ENCODE measurements around the gene STEAP3. TPM values are rescaled to one million over a fixed set of nuclear protein-coding genes. Genes with fewer than 3 reads are reported as not detected.
A peak's percentile ranks its signal among the peaks of the same experiment; 100 is the strongest.
"Not testable (repeated sequence)": the region's sequence is repeated elsewhere in the genome, so short reads cannot be mapped to it uniquely, and the experiment has no call there.

STEAP3 gene
- total RNA-seq, 8 experiments from 2014 or later: 2.2 to 60.5 (median 3.2) TPM

GRCh38 chr2:119264781-119265692 lies 41.4 kb downstream of the STEAP3 start:
- peak; percentile 67 to 94 (median 84) for ATAC-seq (replicated peaks in 6 of 8)
- in situ Hi-C loops (cut with MboI; ENCODE audit: low pct_unique_long_range_greater_than_20kb in 2 of 9, low sequenced_read_pairs in 9 of 9, unreplicated experiment in 9 of 9): loop anchor here in 1 of 9 experiments (25.0 kb wide), 1 partner anchor 378 kb away; no protein-coding TSS in a partner anchor
- Histone ChIP-seq H3K27ac (no peak overlapping the region), H3K4me1 (replicated peaks in 1 of 2) (no peaks in the 10 kb centered on the region), H3K4me3 (no peak overlapping the region)
- 18 to 100% (median 63%) methylated on average over 1 to 7 of the region's 13 CpGs; no CpG with 5 or more reads in 2 of the 10 experiments for WGBS, 10 experiments

GRCh38 chr2:119265693-119266066 lies 42.0 kb downstream of the STEAP3 start:
- Histone ChIP-seq H3K4me1 (replicated peaks in 1 of 2) (no peaks in the 10 kb centered on the region), H3K27ac (no peak overlapping the region), H3K4me3 (no peak overlapping the region)
- ATAC-seq (replicated peaks in 6 of 8): peak in 1 of 8 experiments; percentile 8
- in situ Hi-C loops (cut with MboI; ENCODE audit: low pct_unique_long_range_greater_than_20kb in 2 of 9, low sequenced_read_pairs in 9 of 9, unreplicated experiment in 9 of 9): loop anchor here in 1 of 9 experiments (25.0 kb wide), 1 partner anchor 378 kb away; no protein-coding TSS in a partner anchor
- WGBS, 10 experiments: 82 to 100% (median 92%) methylated on average over 2 to 4 of the region's 6 CpGs; no CpG with 5 or more reads in 5 of the 10 experiments

- WGBS, 10 experiments: 80 to 100% (median 90%) methylated on average over 1 to 3 of the region's 8 CpGs; no CpG with 5 or more reads in 3 of the 10 experiments
- H3K4me3 ChIP-seq: no peak overlapping the region
- peak in 1 of 8 experiments; percentile 30 for ATAC-seq (replicated peaks in 6 of 8)
- H3K4me1 ChIP-seq (replicated peaks in 1 of 2): no peaks in the 10 kb centered on the region
- H3K27ac ChIP-seq: no peak overlapping the region
- in situ Hi-C loops (cut with MboI; ENCODE audit: low pct_unique_long_range_greater_than_20kb in 2 of 9, low sequenced_read_pairs in 9 of 9, unreplicated experiment in 9 of 9): loop anchor here in 1 of 9 experiments (25.0 kb wide), 1 partner anchor 379 kb away; no protein-coding TSS in a partner anchor
These were observed 42.5 kb downstream of the STEAP3 start for GRCh38 chr2:119266091-119266589.

- Histone ChIP-seq H3K4me3 (no peak overlapping the region), H3K27ac (no peak overlapping the region), H3K4me1 (replicated peaks in 1 of 2) (no peaks in the 10 kb centered on the region)
- peak in 1 of 8 experiments; percentile 27 for ATAC-seq (replicated peaks in 6 of 8)
- in situ Hi-C loops (cut with MboI; ENCODE audit: low pct_unique_long_range_greater_than_20kb in 2 of 9, low sequenced_read_pairs in 9 of 9, unreplicated experiment in 9 of 9): loop anchor here in 1 of 9 experiments (25.0 kb wide), 1 partner anchor 380 kb away; no protein-coding TSS in a partner anchor
These were observed 44.0 kb downstream of the STEAP3 start for GRCh38 chr2:119267604-119268003.

- in situ Hi-C loops (cut with MboI; ENCODE audit: low pct_unique_long_range_greater_than_20kb in 2 of 9, low sequenced_read_pairs in 9 of 9, unreplicated experiment in 9 of 9): loop anchor here in 7 of 9 experiments (25.0 kb wide), 3 partner anchors 240 to 390 kb away; no protein-coding TSS in a partner anchor
These were observed 53.2 kb downstream of the STEAP3 start for GRCh38 chr2:119276864-119277263.

GRCh38 chr2:119278385-119278784 lies 54.8 kb downstream of the STEAP3 start:
- in situ Hi-C loops (cut with MboI; ENCODE audit: low pct_unique_long_range_greater_than_20kb in 2 of 9, low sequenced_read_pairs in 9 of 9, unreplicated experiment in 9 of 9): loop anchor here in 7 of 9 experiments (25.0 kb wide), 3 partner anchors 241 to 391 kb away; no protein-coding TSS in a partner anchor
- H3K27ac ChIP-seq; H3K4me3 ChIP-seq; ATAC-seq (replicated peaks in 6 of 8); H3K4me1 ChIP-seq (replicated peaks in 1 of 2): not testable (repeated sequence)
- 100% methylated on average over 1 to 2 of the region's 2 CpGs; no CpG with 5 or more reads in 2 of the 10 experiments for WGBS, 10 experiments

More at GRCh38 chr2:119276864-119277263, 53.2 kb downstream of the STEAP3 start:
- no peaks in the 10 kb centered on the region for H3K4me1 ChIP-seq (replicated peaks in 1 of 2)
- no peak overlapping the region for H3K27ac ChIP-seq
- H3K4me3 ChIP-seq: no peak overlapping the region
- 14 to 74% (median 52%) methylated on average over 3 to 8 of the region's 8 CpGs; no CpG with 5 or more reads in 2 of the 10 experiments for WGBS, 10 experiments
- no peak for ATAC-seq (replicated peaks in 6 of 8)

- 45 to 99% (median 86%) methylated on average over 2 to 6 of the region's 6 CpGs; no CpG with 5 or more reads in 2 of the 10 experiments for WGBS, 10 experiments
- H3K4me1 ChIP-seq (replicated peaks in 1 of 2): no peaks in the 10 kb centered on the region
- ATAC-seq (replicated peaks in 6 of 8): peak in 2 of 8 experiments; percentile 29 to 61
- no peak overlapping the region for H3K27ac ChIP-seq
- no peak overlapping the region for H3K4me3 ChIP-seq
- in situ Hi-C loops (cut with MboI; ENCODE audit: low pct_unique_long_range_greater_than_20kb in 2 of 9, low sequenced_read_pairs in 9 of 9, unreplicated experiment in 9 of 9): loop anchor here in 7 of 9 experiments (25.0 kb wide), 3 partner anchors 242 to 392 kb away; no protein-coding TSS in a partner anchor
These were observed 55.3 kb downstream of the STEAP3 start for GRCh38 chr2:119278946-119279345.

- H3K4me3 ChIP-seq: no peak overlapping the region
- ATAC-seq (replicated peaks in 6 of 8): no peak
- in situ Hi-C loops (cut with MboI; ENCODE audit: low pct_unique_long_range_greater_than_20kb in 2 of 9, low sequenced_read_pairs in 9 of 9, unreplicated experiment in 9 of 9): loop anchor here in 7 of 9 experiments (25.0 kb wide), 3 partner anchors 242 to 392 kb away; no protein-coding TSS in a partner anchor
- H3K4me1 ChIP-seq (replicated peaks in 1 of 2): no peaks in the 10 kb centered on the region
- 80 to 100% (median 95%) methylated on average over 1 to 3 of the region's 6 CpGs; no CpG with 5 or more reads in 4 of the 10 experiments for WGBS, 10 experiments
- no peak overlapping the region for H3K27ac ChIP-seq
These were observed 56.0 kb downstream of the STEAP3 start for GRCh38 chr2:119279666-119280065.

- no peak for ATAC-seq (replicated peaks in 6 of 8)
- Histone ChIP-seq H3K4me1 (replicated peaks in 1 of 2) (no peaks in the 10 kb centered on the region), H3K27ac (no peak overlapping the region), H3K4me3 (no peak overlapping the region)
- in situ Hi-C loops (cut with MboI; ENCODE audit: low pct_unique_long_range_greater_than_20kb in 2 of 9, low sequenced_read_pairs in 9 of 9, unreplicated experiment in 9 of 9): loop anchor here in 7 of 9 experiments (25.0 kb wide), 3 partner anchors 243 to 393 kb away; no protein-coding TSS in a partner anchor
- WGBS, 10 experiments: 15 to 100% (median 84%) methylated on average over 1 to 3 of the region's 4 CpGs; no CpG with 5 or more reads in 1 of the 10 experiments
These were observed 57.0 kb downstream of the STEAP3 start for GRCh38 chr2:119280680-119281079.

GRCh38 chr2:119282146-119282995 lies 58.7 kb downstream of the STEAP3 start:
- in situ Hi-C loops (cut with MboI; ENCODE audit: low pct_unique_long_range_greater_than_20kb in 2 of 9, low sequenced_read_pairs in 9 of 9, unreplicated experiment in 9 of 9): loop anchor here in 7 of 9 experiments (25.0 kb wide), 3 partner anchors 245 to 395 kb away; no protein-coding TSS in a partner anchor
- no peaks in the 10 kb centered on the region for H3K4me1 ChIP-seq (replicated peaks in 1 of 2)
- 66 to 100% (median 86%) methylated on average over 1 to 11 of the region's 21 CpGs for WGBS, 10 experiments
- no peak overlapping the region for H3K27ac ChIP-seq
- no peak overlapping the region for H3K4me3 ChIP-seq
- ATAC-seq (replicated peaks in 6 of 8): no peak

- Histone ChIP-seq H3K4me3 (no peak overlapping the region), H3K27ac (no peak overlapping the region), H3K4me1 (replicated peaks in 1 of 2) (no peaks in the 10 kb centered on the region)
- WGBS, 10 experiments: 67 to 100% (median 81%) methylated on average over 1 to 3 of the region's 4 CpGs; no CpG with 5 or more reads in 4 of the 10 experiments
- no peak for ATAC-seq (replicated peaks in 6 of 8)
- in situ Hi-C loops (cut with MboI; ENCODE audit: low pct_unique_long_range_greater_than_20kb in 2 of 9, low sequenced_read_pairs in 9 of 9, unreplicated experiment in 9 of 9): loop anchor here in 7 of 9 experiments (25.0 kb wide), 3 partner anchors 246 to 396 kb away; no protein-coding TSS in a partner anchor
These were observed 59.4 kb downstream of the STEAP3 start for GRCh38 chr2:119282996-119283511.

All from motor neuron (in vitro differentiated cells).